ENCODE data around the gene KRT85.
"Not testable (repeated sequence)": the region's sequence is repeated elsewhere in the genome, so short reads cannot be mapped to it uniquely, and the experiment has no call there.

KRT85 gene

DNA sequence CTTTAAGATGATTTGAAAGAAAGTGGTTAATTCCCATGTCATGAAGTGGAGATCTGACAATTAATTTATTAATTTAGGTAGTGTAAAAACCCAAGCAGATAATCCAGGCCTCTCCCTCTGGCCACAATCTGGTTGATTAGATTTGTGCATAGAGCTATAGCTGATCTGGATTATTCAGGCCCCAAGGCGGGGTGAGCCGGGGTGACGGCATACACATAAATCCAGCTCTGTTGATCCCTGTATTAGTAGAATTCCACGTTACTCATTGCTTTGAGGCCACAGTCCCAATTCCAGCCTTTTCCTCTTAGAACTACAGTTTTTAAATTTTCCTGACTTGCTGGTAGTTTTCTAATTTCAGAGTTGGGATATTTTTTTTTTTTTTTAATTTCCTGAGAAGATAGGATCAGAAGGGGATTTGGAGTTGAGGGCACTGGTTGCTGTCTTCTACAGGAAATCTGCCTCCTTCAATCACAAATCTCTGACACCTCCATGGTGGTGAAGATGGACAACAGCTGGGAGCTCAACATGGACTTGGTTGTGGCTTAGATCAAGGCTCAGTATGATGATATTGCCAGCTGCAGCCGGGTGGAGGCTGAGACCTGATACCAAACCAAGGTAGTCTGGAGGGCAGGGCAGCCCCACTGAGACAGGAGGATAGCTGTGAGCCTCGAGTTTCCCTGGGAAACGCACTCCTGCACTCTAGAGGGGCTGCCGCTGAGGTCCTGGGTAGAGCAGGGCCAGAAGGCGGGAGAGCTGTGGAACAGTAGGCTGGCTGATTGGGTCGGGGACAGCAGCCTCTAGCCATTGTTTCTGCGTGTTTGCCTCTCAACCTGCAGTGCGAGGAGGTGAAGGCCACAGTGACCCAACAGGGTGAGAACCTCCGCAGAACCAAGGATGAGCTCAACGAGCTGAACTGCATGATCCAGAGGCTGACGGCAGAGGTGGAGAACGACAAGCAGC, 19.4 kb downstream of the KRT85 start:
- no peak for DNase-seq (ENCODE audit: low read depth)

DNA sequence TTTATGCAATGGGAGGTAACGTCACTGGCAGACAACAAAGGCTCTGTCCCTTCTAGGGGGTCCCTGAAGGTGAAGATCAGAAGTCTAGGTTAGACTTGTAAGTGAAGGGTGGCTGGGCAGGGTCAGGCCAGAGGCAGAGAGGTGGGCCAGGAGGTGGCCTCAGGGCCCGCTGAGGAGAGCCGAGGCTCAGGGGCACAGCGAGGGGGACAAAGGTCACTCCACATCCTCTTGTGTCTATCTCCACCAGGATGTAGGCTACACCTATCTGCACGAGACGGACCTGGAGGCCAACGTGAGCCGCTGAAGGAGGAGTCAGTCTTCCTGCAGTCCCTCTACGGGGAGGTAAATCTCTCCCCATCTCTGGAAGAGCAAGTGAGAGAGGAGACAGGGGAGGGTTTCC, 20.3 kb downstream of the KRT85 start:
- no peak for DNase-seq (ENCODE audit: low read depth)

DNA sequence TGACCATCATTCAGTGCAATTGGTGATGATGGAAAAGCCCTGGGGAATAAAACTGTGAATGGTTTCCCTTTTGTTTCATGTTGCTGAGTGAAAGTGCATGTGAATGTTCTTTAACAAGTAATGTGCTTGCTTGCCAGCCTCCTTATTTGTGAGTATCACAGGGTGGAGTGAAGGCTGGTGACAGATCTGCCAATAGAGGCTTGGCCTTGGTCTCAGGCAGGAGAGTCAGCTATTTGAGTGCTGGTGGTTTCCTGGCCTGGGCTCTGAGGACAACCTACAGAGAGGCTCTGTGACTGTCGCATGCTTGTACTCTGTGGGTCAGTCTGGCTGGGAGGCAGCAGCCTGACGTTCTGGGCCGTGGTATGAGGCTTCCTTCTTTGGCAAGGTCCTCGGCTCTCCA, 20.7 kb downstream of the KRT85 start:
- DNase-seq (ENCODE audit: low read depth): no peak

DNA sequence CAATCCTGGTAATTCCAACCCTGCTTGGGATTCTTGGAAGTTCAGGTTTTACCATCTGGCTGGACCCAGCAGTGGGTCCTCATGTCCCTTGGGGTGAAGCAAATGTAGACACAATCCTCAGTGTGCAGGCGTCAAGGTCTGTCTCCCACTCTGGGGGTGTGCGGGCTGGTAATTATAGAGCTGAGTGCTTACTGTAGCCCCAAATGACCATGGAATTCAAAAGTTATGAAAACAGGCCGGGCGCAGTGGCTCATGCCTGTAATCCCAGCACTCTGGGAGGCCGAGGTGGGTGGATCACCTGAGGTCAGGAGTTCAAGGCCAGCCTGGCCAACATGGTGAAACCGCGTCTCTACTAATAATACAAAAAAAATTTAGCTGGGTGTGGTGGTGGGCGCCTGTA, 22.2 kb downstream of the KRT85 start:
- DNase-seq (ENCODE audit: low read depth): not testable (repeated sequence)

DNA sequence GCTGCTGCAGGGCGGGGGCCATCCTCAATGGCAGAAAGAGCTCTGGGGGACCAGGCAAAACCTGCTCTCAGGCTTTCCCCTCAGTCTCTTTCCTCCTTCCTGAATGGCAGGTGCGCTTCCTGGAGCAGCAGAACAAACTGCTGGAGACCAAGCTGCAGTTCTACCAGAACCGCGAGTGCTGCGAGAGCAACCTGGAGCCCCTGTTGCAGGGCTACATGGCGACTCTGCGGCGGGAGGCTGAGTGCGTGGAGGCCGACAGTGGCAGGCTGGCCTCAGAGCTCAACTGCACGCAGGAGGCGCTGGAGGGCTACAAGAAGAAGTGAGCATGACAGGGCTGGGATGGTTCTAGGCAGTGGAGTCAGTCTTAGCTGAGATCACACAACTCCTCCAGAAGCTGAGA, 23.2 kb downstream of the KRT85 start:
- DNase-seq (ENCODE audit: low read depth): no peak

DNA sequence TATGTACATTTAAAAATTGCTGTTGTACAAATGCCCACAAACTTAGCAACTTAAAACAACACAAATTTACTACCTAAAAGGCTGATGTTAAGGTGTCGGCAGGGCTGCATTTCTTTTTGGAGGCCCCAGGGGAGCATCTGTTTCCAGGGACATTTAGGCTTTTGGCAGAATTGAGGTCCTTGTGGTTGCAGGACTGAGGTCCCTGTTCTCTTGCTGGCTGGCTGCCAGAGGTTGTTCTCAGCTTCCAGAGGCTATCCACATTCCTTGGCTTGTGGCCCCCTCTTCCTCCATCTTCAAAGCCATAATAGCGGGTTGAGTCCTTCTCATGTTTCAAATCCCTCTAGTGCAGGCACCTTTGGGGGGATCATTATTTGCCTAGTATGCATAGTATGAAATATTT, 23.7 kb downstream of the KRT85 start:
- no peak for DNase-seq (ENCODE audit: low read depth)

DNA sequence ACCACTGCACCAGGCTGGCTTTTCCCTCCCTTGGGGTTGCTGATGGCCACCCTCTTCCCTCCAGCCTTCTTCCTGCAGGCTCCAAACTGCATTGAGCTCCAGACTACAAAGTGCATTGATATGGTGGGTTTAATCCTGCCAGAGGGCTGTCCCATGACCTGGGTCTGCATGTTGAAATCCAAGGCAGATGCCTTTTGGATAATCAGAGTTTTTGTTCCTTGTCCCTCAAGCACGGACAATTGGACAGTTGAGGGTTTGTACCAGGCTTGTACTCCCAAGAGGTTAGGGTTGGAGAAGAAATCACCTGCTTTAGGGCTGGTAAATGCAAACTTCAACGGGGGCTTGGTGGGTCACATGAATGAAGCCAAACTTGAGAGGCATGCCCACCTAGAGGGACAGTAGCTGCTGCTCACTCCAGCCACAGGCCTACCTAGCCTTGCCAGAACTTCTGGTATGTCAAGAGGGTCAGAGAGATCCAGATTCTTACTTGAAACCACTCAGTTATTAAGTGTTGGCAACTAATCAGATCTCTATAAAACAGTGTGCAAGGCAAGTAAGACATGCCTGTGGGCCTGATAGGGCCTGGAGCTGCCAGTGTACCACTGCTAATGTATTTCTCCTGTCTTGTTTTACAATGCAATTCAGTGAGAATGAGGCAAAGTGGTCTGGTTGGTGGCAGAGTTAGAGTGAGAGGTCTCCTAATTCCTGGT, 24.3 kb downstream of the KRT85 start:
- no peak for DNase-seq (ENCODE audit: low read depth)

DNA sequence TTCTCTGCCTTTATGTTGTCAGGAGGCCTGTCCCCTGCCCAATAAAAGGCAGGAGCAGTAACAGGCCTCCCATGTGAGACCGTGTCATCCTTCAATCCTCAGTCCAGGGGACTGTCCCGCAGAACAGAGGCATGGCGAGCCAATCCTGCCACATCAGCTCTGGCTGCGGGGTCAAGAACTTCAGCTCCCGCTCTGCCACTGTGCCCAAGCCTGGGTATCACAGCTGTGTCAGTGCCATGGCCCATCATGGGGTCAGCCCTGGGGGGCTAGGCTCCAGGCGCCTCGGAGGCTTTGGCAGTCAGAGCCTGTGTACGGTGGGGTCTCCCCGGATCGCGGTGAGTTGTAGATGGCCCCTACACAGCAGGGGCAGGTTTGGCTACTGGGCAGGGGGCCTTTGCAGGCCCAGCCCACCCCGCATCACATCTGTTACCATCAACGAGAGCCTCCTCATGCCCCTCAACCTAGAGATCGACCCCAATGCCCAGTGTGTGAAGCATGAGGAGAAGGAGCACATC, 26.2 kb downstream of the KRT85 start:
- no peak for DNase-seq (ENCODE audit: low read depth)

DNA sequence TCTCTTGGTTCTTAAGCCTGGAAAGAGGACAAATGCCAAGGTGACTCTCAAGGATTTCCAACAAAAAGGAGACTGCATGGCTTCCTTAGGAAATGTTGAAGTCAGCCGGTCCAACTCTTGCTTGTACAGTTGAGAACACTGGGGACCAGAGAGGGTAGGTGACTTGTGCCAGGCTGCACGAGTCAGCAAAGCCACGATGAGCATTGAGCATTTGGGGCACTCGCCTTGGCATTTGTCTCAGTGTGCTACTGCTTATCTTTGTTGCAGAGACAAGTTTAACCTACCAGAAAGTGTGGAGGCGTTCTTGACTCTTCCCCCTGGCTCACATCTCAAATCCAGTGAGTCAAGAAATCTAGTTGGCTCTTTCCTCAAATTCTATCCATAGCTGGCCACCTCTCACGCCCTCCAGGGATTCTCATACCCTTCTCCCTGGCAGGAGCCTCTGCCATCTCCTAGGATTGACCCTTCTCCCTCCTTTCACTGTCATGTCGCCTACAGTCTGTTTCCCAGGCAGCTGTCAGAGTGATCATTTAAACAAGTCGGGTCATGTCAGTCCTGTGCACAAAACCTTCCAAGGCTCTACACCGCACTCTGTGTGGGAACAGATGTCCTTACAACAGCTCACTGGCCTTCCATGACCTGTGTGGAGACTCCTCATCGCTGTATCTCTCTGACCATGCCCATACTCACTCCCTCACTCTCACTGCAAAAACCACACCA, 28.9 kb downstream of the KRT85 start:
- DNase-seq (ENCODE audit: low read depth): no peak

DNA sequence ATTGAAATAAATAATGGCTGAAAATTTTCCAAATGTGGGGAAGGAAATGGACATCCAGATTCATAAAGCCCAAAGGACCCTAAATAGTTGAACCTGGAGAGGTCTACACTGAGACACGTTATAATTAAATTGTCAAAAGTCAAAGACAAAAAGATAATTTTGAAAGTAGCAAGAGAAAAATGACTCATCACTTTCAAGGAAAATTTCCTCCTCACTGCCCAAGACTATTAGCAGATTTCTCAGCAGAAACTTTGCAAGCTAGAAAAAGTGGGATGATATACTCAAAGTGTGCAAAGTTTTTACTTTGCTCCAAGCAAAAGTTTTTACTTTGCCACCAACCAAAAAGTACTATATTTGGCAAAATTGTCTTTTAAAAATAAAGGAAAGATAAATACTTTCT, 30.2 kb downstream of the KRT85 start:
- DNase-seq (ENCODE audit: low read depth): no peak

DNA sequence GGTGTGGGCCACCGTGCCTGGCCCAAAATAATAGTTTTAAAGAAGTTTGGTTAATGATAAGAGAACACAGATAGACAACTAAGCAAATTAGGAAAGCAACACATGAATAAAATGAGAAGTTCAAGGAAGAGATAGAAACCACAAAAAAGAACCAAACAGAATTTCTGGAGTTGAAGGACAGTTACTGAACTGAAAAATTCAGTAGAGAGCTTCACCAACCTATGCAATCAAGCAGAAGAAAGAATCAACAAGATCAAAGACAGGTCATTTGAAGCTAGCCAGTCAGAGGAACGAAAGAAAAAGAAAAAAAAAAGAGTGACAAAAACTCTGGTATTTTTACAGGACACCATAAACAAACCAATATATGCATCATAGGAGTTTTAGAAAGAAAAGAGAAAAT, 30.6 kb downstream of the KRT85 start:
- no peak for DNase-seq (ENCODE audit: low read depth)

DNA sequence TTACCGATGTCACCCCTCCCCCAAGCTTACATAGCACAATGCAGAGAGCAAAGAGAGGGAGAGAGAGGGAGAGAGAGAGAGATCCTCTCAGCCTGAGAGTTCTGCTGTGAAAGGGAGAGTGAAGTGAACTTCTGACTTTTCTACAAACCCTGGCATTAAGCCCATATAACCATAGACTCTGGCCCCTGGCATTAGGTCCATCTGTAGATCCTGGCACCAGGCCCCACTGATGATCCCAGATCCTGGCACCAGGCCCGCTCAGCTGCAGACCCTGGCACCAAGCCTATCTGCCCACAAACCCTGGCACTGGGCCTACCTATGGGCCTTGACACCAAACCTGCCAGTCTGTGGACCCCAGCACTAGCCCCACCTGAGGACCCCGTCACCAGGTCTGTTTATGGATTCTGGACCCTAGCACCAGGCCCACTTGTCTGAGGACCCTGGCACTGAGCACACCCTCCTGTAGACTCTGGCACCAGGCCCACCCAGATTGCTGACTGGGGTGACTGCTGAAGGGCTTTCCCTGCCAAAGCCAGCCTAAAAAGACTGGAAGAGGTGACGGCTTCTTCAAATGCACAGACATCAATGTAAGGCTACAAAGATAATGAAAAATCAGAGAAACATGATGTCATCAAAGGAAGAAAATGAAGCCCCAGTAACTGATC, 31.6 kb downstream of the KRT85 start:
- DNase-seq (ENCODE audit: low read depth): no peak

DNA sequence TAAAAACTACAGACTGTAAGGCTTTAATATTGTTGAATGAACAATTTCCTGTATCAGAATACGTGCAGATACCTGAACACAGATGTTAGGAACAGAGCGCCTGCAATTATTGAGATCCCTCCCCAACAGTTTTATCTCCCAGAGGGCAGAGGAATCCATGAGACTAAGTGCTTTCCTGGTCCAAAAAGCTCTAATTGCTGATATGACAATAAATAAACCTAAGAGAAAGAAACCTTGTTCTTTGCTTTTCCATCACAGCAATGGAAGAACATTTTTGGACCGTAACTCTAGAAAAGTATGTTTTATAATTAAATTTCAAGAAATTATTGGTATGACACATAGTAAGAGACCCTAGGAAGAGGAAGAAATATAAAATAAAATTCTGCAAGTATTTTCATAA, 33.1 kb downstream of the KRT85 start:
- DNase-seq (ENCODE audit: low read depth): no peak

DNA sequence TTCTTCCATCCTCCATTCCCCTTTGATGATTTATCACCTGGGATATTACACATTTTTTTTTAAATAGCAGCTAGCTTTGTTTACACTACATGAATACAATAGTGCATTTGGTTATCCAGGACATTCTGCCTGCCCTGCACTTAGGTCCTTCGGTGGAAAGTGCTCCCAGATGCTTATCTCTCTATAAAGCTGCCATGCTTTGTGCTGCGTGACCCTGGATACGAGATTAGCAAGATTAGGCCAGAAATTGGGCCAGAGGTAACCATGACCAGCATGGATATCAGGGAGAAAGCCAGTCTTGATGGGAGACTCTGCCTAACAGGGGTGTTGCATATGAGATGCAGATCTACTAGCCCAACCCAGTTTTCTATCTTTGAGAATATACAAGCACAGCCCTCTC, 34.0 kb downstream of the KRT85 start:
- DNase-seq (ENCODE audit: low read depth): no peak

DNA sequence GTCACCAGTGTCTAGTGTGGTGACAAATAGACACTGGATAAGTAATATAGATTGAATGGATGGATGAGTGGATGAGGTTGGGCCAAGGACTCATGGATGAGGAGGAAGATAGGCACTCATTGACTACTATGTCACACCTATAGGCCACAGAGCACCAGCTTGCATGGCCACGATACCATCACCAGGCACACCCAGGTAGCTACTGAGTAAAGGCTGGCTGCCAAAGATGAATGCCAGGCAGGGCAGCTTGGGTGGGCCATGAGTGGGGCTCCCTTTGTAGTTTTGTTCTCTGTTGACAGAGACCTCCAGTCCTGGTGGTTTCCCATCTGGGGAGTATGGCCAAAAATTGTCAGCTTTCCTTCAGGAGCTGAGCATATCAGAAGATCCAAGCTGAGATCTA, 34.9 kb downstream of the KRT85 start:
- DNase-seq (ENCODE audit: low read depth): no peak

DNA sequence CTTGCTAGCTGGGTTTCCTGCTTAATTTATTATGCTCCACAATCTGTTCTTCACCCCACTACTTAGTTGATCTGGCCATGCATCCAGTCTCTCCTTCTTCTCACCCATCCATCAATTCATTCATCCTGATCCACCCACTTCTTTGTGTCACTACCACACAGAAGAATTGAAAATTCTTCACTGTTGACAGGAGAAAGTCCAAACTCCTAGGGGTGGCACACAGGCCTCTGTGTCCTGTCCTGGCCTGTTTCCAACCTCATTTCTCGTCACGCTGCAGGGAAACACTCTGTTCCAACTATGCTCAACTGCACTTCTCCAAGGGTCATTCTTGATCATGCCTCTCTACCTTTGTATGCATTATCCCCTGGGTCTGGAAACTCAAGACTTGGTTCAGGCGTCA, 35.4 kb downstream of the KRT85 start:
- no peak for DNase-seq (ENCODE audit: low read depth)

DNA sequence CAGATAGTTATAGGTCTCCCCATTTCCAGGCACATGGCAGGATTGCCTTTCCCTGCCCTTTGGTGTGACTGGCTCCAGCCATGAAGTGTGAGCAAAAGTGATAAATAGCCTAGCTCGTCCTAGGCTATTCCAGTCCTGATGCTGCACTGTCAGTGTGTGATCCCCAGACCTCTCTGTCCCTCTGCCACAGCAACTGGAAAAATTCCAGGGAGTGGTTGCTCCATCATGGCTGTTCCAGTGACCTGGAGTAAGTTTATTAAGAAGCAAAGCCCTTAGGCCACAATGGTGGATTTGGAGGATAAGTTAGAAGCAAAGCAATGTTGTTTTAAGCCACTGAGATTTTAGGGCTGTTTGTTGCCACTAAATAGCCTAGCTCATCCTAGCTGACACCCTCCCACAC, 36.2 kb downstream of the KRT85 start:
- no peak for DNase-seq (ENCODE audit: low read depth)

DNA sequence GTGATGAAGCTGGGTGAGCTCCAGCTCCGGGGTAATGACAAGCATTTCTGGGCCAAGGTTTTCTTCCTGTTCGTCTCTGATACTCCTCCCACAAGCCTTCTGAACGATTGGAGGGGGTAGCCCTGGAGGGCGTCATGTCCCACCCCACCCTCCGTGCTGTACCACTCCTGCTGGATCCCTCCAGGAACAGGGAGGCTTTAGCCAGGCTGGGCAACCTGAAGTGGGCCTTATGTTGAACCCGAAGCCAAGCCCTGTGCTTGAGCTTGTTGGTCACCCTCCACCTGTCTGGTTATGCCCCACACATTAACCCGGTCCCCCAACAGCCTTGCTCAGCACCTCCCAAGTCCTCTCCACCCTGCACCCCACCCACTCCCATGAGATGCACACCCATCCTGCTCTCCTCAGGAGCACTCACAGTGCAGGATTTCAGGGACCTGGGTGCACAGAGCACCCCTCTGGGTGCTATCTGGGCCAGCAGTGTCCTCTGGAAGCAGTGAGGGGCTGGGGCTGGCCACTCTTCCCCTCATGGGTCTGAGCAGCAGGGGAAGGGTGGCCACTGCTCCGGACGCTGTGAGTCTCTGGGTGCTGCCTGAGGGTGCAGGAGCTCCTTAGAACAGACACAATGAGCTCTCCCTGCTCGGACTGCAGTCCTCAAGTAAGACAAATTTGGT, 39.3 kb downstream of the KRT85 start:
- no peak for DNase-seq (ENCODE audit: low read depth)

DNA sequence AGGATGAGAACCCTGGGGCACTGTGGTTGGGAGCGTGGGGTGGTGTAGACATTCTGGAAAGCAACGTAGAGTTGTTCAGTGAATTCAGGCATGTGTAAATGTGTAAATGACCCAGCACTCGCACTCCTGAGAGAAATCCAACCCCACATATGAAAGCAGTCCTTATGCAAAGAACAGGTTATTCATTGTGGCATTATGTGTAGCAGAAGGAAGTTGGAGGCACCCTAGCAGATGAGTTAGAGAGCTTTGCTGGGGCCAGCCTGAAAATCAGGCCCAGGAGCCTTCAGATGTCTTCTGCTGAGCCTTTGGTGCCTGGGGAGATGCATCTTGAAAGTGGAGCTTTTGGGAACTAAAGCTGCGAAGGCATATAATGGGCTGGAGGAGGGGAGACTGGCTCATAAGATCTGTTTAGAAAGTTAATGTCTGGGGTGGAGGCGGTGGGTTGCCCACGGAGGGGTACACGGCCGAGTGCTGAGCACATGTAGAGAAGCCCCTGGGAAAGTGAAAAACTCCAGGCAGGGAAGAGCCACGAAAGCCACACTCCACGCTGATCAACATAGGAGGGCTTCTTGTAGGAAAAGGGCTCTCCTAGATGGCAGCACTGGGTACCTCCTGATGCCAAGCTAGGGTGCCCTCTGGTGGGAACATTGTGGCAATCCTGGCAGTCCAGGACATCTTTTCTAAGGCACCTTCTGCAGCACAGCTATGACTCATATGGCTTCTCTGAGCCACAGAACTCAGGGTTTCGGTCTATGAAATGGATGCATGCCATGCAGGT, 40.0 kb downstream of the KRT85 start:
- peak; percentile 65 for DNase-seq (ENCODE audit: low read depth)

DNA sequence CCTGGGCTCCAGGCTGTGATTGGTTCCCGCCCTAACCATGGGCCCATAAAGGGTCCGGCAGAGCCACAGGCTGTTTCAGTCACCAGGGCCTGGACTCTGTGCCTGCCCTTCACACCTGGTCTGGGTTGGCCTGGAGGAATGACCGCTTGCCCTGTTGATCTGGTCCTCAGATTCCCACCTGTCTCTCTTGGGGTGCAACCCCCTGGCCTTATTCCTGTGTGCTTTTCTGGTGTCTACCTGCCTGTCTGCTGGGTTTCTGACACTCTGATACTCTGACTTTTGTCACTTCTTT, 43.2 kb downstream of the KRT85 start:
- no peak for DNase-seq (ENCODE audit: low read depth)
